ENCODE results near the gene MITF. TPM values are rescaled to one million over a fixed set of nuclear protein-coding genes. Genes with fewer than 3 reads are reported as not detected.

MITF gene
- total RNA-seq, 1 donor: 30.2 TPM

GRCh38 chr3:69930564-69930963 is 191.3 kb downstream of the MITF start:
- peak; percentile 20 for DNase-seq (ENCODE audit: low read depth)
- H3K4me3 ChIP-seq (ENCODE audit: low read depth, low read length): no peak overlapping the region
- no peak for TF ChIP-seq CTCF (IDR thresholded peaks at IDR 0.05; ENCODE audit: insufficient read depth, low read depth, low read length)

- no peak for DNase-seq (ENCODE audit: low read depth)
- no peak for TF ChIP-seq CTCF (IDR thresholded peaks at IDR 0.05; ENCODE audit: insufficient read depth, low read depth, low read length)
- H3K4me3 ChIP-seq (ENCODE audit: low read depth, low read length): no peak overlapping the region
Measured at GRCh38 chr3:69932087-69932486, 192.8 kb downstream of the MITF start.

GRCh38 chr3:69932501-69932900 is 193.2 kb downstream of the MITF start:
- DNase-seq (ENCODE audit: low read depth): peak; percentile 65
- no peak overlapping the region for H3K4me3 ChIP-seq (ENCODE audit: low read depth, low read length)
- no peak for TF ChIP-seq CTCF (IDR thresholded peaks at IDR 0.05; ENCODE audit: insufficient read depth, low read depth, low read length)

GRCh38 chr3:69934398-69934797 is 195.1 kb downstream of the MITF start:
- DNase-seq (ENCODE audit: low read depth): peak; percentile 36
- no peak for TF ChIP-seq CTCF (IDR thresholded peaks at IDR 0.05; ENCODE audit: insufficient read depth, low read depth, low read length)
- H3K4me3 ChIP-seq (ENCODE audit: low read depth, low read length): no peak overlapping the region

GRCh38 chr3:69936266-69936665 is 197.0 kb downstream of the MITF start:
- TF ChIP-seq CTCF (IDR thresholded peaks at IDR 0.05; ENCODE audit: insufficient read depth, low read depth, low read length): no peak
- DNase-seq (ENCODE audit: low read depth): no peak
- H3K4me3 ChIP-seq (ENCODE audit: low read depth, low read length): no peak overlapping the region

GRCh38 chr3:69938061-69938460 is 198.8 kb downstream of the MITF start:
- no peak for DNase-seq (ENCODE audit: low read depth)
- TF ChIP-seq CTCF (IDR thresholded peaks at IDR 0.05; ENCODE audit: insufficient read depth, low read depth, low read length): no peak
- H3K4me3 ChIP-seq (ENCODE audit: low read depth, low read length): no peak overlapping the region

- DNase-seq (ENCODE audit: low read depth): no peak
- TF ChIP-seq CTCF (IDR thresholded peaks at IDR 0.05; ENCODE audit: insufficient read depth, low read depth, low read length): no peak
- H3K4me3 ChIP-seq (ENCODE audit: low read depth, low read length): no peak overlapping the region
Measured at GRCh38 chr3:69938931-69939330, 199.7 kb downstream of the MITF start.

All from fibroblast of villous mesenchyme (primary cell).